Measurements from ENCODE around the gene DOCK10. TPM values are rescaled to one million over a fixed set of nuclear protein-coding genes. Genes with fewer than 3 reads are reported as not detected.

The DOCK10 gene
- total RNA-seq, 2 experiments from 2014 or later: 40.8 to 68.2 TPM

DNA sequence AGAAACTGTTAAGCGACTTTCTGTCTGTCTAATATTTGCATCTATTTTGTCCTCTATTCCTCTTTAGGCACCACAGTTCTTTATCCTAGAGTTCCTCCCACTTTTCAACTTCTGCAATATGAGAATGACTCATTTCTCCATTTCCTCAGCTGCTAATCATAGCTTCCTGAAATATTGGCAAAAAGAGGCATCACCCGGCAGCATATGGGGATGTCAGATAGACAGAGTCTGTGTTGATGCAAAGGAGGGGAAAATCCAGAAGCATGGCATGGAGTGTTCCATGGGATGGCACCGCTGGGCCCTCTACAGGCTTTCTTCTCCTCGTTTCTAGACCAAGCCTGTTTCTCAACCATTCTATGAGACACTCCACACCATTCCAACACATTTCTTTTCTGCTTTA lies 93.4 kb downstream of the DOCK10 start:
- peaks cover 79% of the 10 kb centered on the region for H3K4me1 ChIP-seq (ENCODE audit: insufficient read depth, low read length, poor library complexity, severe bottlenecking)

DNA sequence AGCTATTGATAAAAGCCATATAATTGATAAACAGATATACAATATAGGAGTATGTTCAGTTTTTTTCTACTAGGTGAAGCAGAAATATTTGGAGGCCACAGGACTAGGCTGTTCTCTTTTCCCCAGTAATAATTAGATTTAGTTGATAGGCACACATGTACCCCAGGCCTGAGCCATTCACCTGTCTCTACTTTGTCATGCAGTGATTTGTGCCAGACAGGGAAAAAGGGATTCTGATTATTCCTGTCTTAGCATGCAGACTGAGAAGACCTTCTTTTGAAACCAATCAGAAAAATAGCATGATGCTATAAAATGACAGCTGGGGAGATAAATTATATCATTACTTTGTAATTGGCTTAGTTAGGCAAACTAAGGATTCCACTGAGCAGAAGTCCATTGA lies 94.3 kb downstream of the DOCK10 start:
- Histone ChIP-seq H3K27ac (ENCODE audit: low read depth, low read length, poor library complexity, severe bottlenecking) (peak overlapping the region; percentile 92), H2AFZ (ENCODE audit: low read length) (peak overlapping the region; percentile 24; the same call in 1 of the 2 replicates), H3K9me2 (ENCODE audit: insufficient read depth, low read length) (no peaks in the 10 kb centered on the region), H3K4me2 (ENCODE audit: low read length) (peak overlapping the region; percentile 78), H3K9me3 (ENCODE audit: low read length) (no peaks in the 10 kb centered on the region), H3K4me1 (ENCODE audit: insufficient read depth, low read length, poor library complexity, severe bottlenecking) (peaks cover 79% of the 10 kb centered on the region), H3K36me3 (ENCODE audit: insufficient read depth, low read length) (no peaks in the 10 kb centered on the region), H4K20me1 (ENCODE audit: insufficient read depth, low read length) (no peaks in the 10 kb centered on the region), H3K79me2 (ENCODE audit: insufficient read depth, low read depth, low read length) (peaks cover 42% of the 10 kb centered on the region), H3K4me3 (ENCODE audit: low read depth, low read length, poor library complexity, severe bottlenecking) (peak overlapping the region; percentile 83)
- ChIA-PET CTCF (ENCODE audit: unreplicated experiment) (no interaction called here), POLR2A (interaction anchor here (1.0 to 4.8 kb wide), 12 partner anchors 9 to 52 kb away, joined by 3 to 31 read pairs (median 7); no protein-coding TSS in a partner anchor)
- DNase-seq (ENCODE audit: low spot score): no peak
- TF ChIP-seq, protein P1, sequence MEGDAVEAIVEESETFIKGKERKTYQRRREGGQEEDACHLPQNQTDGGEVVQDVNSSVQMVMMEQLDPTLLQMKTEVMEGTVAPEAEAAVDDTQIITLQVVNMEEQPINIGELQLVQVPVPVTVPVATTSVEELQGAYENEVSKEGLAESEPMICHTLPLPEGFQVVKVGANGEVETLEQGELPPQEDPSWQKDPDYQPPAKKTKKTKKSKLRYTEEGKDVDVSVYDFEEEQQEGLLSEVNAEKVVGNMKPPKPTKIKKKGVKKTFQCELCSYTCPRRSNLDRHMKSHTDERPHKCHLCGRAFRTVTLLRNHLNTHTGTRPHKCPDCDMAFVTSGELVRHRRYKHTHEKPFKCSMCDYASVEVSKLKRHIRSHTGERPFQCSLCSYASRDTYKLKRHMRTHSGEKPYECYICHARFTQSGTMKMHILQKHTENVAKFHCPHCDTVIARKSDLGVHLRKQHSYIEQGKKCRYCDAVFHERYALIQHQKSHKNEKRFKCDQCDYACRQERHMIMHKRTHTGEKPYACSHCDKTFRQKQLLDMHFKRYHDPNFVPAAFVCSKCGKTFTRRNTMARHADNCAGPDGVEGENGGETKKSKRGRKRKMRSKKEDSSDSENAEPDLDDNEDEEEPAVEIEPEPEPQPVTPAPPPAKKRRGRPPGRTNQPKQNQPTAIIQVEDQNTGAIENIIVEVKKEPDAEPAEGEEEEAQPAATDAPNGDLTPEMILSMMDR (conservative IDR thresholded peaks at IDR 0.05; ENCODE audit: low read length): no peak
- no peak for TF ChIP-seq EZH2phosphoT487 (IDR thresholded peaks at IDR 0.05; ENCODE audit: borderline replicate concordance, low read depth, low read length)
- intact Hi-C loops (cut with micrococcal nuclease; ENCODE audit: unreplicated experiment): loop anchor here (5.0 to 10.0 kb wide), 3 partner anchors 361 to 1957 kb away; partner anchors contain the start of gene CUL3
- no TSS peak for BruUV-seq (replicated peaks)

More for the DNA sequence above, 93.4 kb downstream of the DOCK10 start:
- DNase-seq (ENCODE audit: low spot score): no peak
- CTCF ChIA-PET (ENCODE audit: unreplicated experiment): no interaction called here
- POLR2A ChIA-PET: interaction anchor here (0.7 to 4.8 kb wide), 8 partner anchors 8 to 93 kb away, joined by 3 to 31 read pairs (median 8); partner anchors contain the start of gene DOCK10
- no TSS peak for BruUV-seq (replicated peaks)
- TF ChIP-seq EZH2phosphoT487 (IDR thresholded peaks at IDR 0.05; ENCODE audit: borderline replicate concordance, low read depth, low read length): no peak
- TF ChIP-seq, protein P1 (conservative IDR thresholded peaks at IDR 0.05; ENCODE audit: low read length): no peak; the same call in 1 of the 2 replicates
- Histone ChIP-seq H3K4me2 (ENCODE audit: low read length) (peak overlapping the region; percentile 78), H3K36me3 (ENCODE audit: insufficient read depth, low read length) (no peaks in the 10 kb centered on the region), H2AFZ (ENCODE audit: low read length) (no peak overlapping the region; the same call in 1 of the 2 replicates), H3K4me3 (ENCODE audit: low read depth, low read length, poor library complexity, severe bottlenecking) (no peak overlapping the region), H4K20me1 (ENCODE audit: insufficient read depth, low read length) (no peaks in the 10 kb centered on the region), H3K79me2 (ENCODE audit: insufficient read depth, low read depth, low read length) (peaks cover 33% of the 10 kb centered on the region), H3K9me2 (ENCODE audit: insufficient read depth, low read length) (no peaks in the 10 kb centered on the region), H3K27ac (ENCODE audit: low read depth, low read length, poor library complexity, severe bottlenecking) (peak overlapping the region; percentile 92), H3K9me3 (ENCODE audit: low read length) (no peaks in the 10 kb centered on the region)
- intact Hi-C loops (cut with micrococcal nuclease; ENCODE audit: unreplicated experiment): loop anchor here (5.0 to 10.0 kb wide), 3 partner anchors 362 to 1956 kb away; partner anchors contain the start of gene CUL3

DNA sequence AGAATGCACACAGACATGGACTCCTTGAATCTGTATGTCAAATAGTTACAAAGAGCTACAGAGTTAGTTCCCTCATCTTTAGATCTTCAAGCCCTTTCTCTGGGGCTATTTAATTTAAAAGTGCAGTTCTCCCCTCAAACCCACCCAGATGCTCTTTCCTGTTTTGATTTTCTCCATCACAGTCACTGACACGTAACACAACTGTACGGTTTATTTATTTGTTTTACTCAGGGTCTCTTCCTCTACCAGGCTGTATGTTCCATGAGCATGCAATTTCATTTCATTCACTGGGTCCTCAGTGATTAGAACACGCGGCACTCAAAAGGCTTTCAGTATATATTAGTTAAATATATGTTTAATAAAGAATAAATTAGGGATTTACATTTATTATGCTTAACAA lies 94.7 kb downstream of the DOCK10 start:
- H3K79me2 ChIP-seq (ENCODE audit: insufficient read depth, low read depth, low read length): peaks cover 46% of the 10 kb centered on the region
- peak overlapping the region; percentile 92 for H3K27ac ChIP-seq (ENCODE audit: low read depth, low read length, poor library complexity, severe bottlenecking)
- H3K36me3 ChIP-seq (ENCODE audit: insufficient read depth, low read length): no peaks in the 10 kb centered on the region
- TF ChIP-seq, protein P1 (conservative IDR thresholded peaks at IDR 0.05; ENCODE audit: low read length): no peak
- TF ChIP-seq EZH2phosphoT487 (IDR thresholded peaks at IDR 0.05; ENCODE audit: borderline replicate concordance, low read depth, low read length): no peak
- peak overlapping the region; percentile 78 for H3K4me2 ChIP-seq (ENCODE audit: low read length)
- ChIA-PET CTCF (ENCODE audit: unreplicated experiment) (no interaction called here), POLR2A (interaction anchor here (0.6 to 4.8 kb wide), 12 partner anchors 9 to 352 kb away, joined by 3 to 31 read pairs (median 6); no protein-coding TSS in a partner anchor)
- BruUV-seq (replicated peaks): no TSS peak
- peak; percentile 72 for DNase-seq (ENCODE audit: low spot score)
- no peaks in the 10 kb centered on the region for H3K9me3 ChIP-seq (ENCODE audit: low read length)
- intact Hi-C loops (cut with micrococcal nuclease; ENCODE audit: unreplicated experiment): loop anchor here (5.0 to 10.0 kb wide), 3 partner anchors 360 to 1957 kb away; partner anchors contain the start of gene CUL3
- no peaks in the 10 kb centered on the region for H3K9me2 ChIP-seq (ENCODE audit: insufficient read depth, low read length)
- H3K4me1 ChIP-seq (ENCODE audit: insufficient read depth, low read length, poor library complexity, severe bottlenecking): peaks cover 79% of the 10 kb centered on the region
- peak overlapping the region; percentile 83 for H3K4me3 ChIP-seq (ENCODE audit: low read depth, low read length, poor library complexity, severe bottlenecking)
- H4K20me1 ChIP-seq (ENCODE audit: insufficient read depth, low read length): no peaks in the 10 kb centered on the region
- H2AFZ ChIP-seq (ENCODE audit: low read length): peak overlapping the region; percentile 43; the same call in 1 of the 2 replicates
